Immature natural killer cell (primary cell): Measurements from ENCODE around the gene GIPR. TPM values are rescaled to one million over a fixed set of nuclear protein-coding genes. Genes with fewer than 3 reads are reported as not detected.
A peak's percentile ranks its signal among the peaks of the same experiment; 100 is the strongest.
"Not testable (repeated sequence)": the region's sequence is repeated elsewhere in the genome, so short reads cannot be mapped to it uniquely, and the experiment has no call there.

Source experiments
- DNase-seq, 3 donors: peaks; one replicate each; pipeline ENCODE4 v3.0.0; 2022; ENCODE audit warnings: mixed read lengths in 1 of 3
- H3K27ac Mint-ChIP-seq, 6 donors: one replicate each; pipeline ENCODE4 v1.8.0; 2020; ENCODE audit warnings: mixed read lengths in 6 of 6, mild to moderate bottlenecking in 5 of 6, inconsistent platforms in 4 of 6, moderate library complexity in 3 of 6
- H3K27me3 Mint-ChIP-seq, 3 donors: one replicate each; pipeline ENCODE4 v1.8.0; 2020 to 2021; ENCODE audit warnings: low read depth in 3 of 3, mild to moderate bottlenecking in 3 of 3, mixed read lengths in 3 of 3, moderate library complexity in 3 of 3, inconsistent platforms in 1 of 3
- H3K36me3 Mint-ChIP-seq, 3 donors: one replicate each; pipeline ENCODE4 v1.8.0; 2020; ENCODE audit warnings: mixed read lengths in 3 of 3, inconsistent platforms in 2 of 3, mild to moderate bottlenecking in 2 of 3
- H3K4me1 Mint-ChIP-seq, 2 donors: one replicate each; pipeline ENCODE4 v1.8.0; 2020; ENCODE audit warnings: inconsistent platforms in 2 of 2, mild to moderate bottlenecking in 2 of 2, mixed read lengths in 2 of 2, moderate library complexity in 1 of 2
- H3K4me3 Mint-ChIP-seq, 5 donors: one replicate each; pipeline ENCODE4 v1.8.0; 2020; ENCODE audit warnings: mild to moderate bottlenecking in 5 of 5, mixed read lengths in 5 of 5, inconsistent platforms in 3 of 5, moderate library complexity in 3 of 5
- H3K9me3 Mint-ChIP-seq, 6 donors: one replicate each; pipeline ENCODE4 v1.8.0; 2020; ENCODE audit warnings: mild to moderate bottlenecking in 6 of 6, mixed read lengths in 6 of 6, inconsistent platforms in 4 of 6, moderate library complexity in 3 of 6
- polyA plus RNA-seq, 3 donors: library from polyadenylated mRNA; unstranded; fragments of 300-500 nt; fragmentation: Illumina TruSeq; gene quantifications; one replicate each; pipeline ENCODE4 v1.2.3, GENCODE V29; 2021

GIPR gene
- under 1 TPM in 2 of 3 donors, not detected in 1; 0.18 to 0.34 TPM for polyA plus RNA-seq

GRCh38 chr19:45667620-45668341 lies at the start of gene GIPR:
Gene GIPR, plus strand, starts transcription at chr19:45668221. Its CDS starts 1,300 bp downstream, at chr19:45669521.
- Mint-ChIP-seq H3K9me3 (no peaks in the 10 kb centered on the region), H3K27ac (peak within 1 kb of the TSS; percentile 69 to 95 (median 94)), H3K36me3 (peaks cover 0 to 4% (median 2%) of the 10 kb centered on the region in 3 donors), H3K4me3 (peak within 1 kb of the TSS; percentile 84 to 95 (median 90)), H3K4me1 (peaks cover 36 to 43% of the 10 kb centered on the region in 2 donors), H3K27me3 (peaks cover 10 to 16% (median 10%) of the 10 kb centered on the region in 3 donors)
- DNase-seq: peak; percentile 52 to 60 (median 55)

- H3K27me3 Mint-ChIP-seq: peaks cover 1 to 4% (median 3%) of the 10 kb centered on the region in 3 donors
- H3K27ac Mint-ChIP-seq: peak overlapping the region in 1 of 6 donors; percentile 40
- peaks cover 0 to 2% of the 10 kb centered on the region in 2 donors for H3K4me1 Mint-ChIP-seq
- DNase-seq: no peak
- H3K9me3 Mint-ChIP-seq: no peaks in the 10 kb centered on the region
- H3K36me3 Mint-ChIP-seq: peaks cover 14 to 35% (median 16%) of the 10 kb centered on the region in 3 donors
- H3K4me3 Mint-ChIP-seq: no peak overlapping the region
Measured at GRCh38 chr19:45621389-45621788, 46.6 kb upstream of the GIPR start.

- Mint-ChIP-seq H3K36me3 (peaks cover 14 to 35% (median 16%) of the 10 kb centered on the region in 3 donors), H3K9me3 (no peaks in the 10 kb centered on the region), H3K4me3 (no peak overlapping the region), H3K4me1 (peaks cover 0 to 2% of the 10 kb centered on the region in 2 donors), H3K27ac (peak overlapping the region in 1 of 6 donors; percentile 69), H3K27me3 (peaks cover 1 to 4% (median 3%) of the 10 kb centered on the region in 3 donors)
- no peak for DNase-seq
Measured at GRCh38 chr19:45621976-45622503, 46.0 kb upstream of the GIPR start.

GRCh38 chr19:45623984-45624383 lies 44.0 kb upstream of the GIPR start:
- Mint-ChIP-seq H3K9me3 (no peaks in the 10 kb centered on the region), H3K4me3 (no peak overlapping the region), H3K36me3 (peaks cover 14 to 32% (median 16%) of the 10 kb centered on the region in 3 donors), H3K4me1 (peaks cover 0 to 2% of the 10 kb centered on the region in 2 donors), H3K27me3 (peaks cover 0 to 3% (median 2%) of the 10 kb centered on the region in 3 donors), H3K27ac (peak overlapping the region in 5 of 6 donors; percentile 1 to 55 (median 3))
- no peak for DNase-seq

GRCh38 chr19:45628219-45628618 lies 39.8 kb upstream of the GIPR start:
- H3K4me1 Mint-ChIP-seq, H3K9me3 Mint-ChIP-seq, H3K27me3 Mint-ChIP-seq, DNase-seq, H3K4me3 Mint-ChIP-seq, H3K27ac Mint-ChIP-seq: not testable (repeated sequence)
- peaks cover 9 to 16% (median 9%) of the 10 kb centered on the region in 3 donors for H3K36me3 Mint-ChIP-seq

GRCh38 chr19:45629704-45630103 lies 38.3 kb upstream of the GIPR start:
- Mint-ChIP-seq H3K4me3 (no peak overlapping the region), H3K9me3 (no peaks in the 10 kb centered on the region), H3K36me3 (peaks cover under 1 to 7% (median 3%) of the 10 kb centered on the region in 3 donors), H3K27me3 (peaks cover 1 to 5% (median 4%) of the 10 kb centered on the region in 3 donors), H3K27ac (peak overlapping the region in 1 of 6 donors; percentile 58), H3K4me1 (peaks cover 0 to 2% of the 10 kb centered on the region in 2 donors)
- no peak for DNase-seq

- Mint-ChIP-seq H3K4me1 (peaks cover 0 to under 1% of the 10 kb centered on the region in 2 donors), H3K9me3 (no peaks in the 10 kb centered on the region), H3K4me3 (no peak overlapping the region), H3K27me3 (peaks cover 1 to 4% (median 2%) of the 10 kb centered on the region in 3 donors), H3K27ac (peak overlapping the region in 1 of 6 donors; percentile 59), H3K36me3 (peaks cover 0 to 2% (median 2%) of the 10 kb centered on the region in 3 donors)
- DNase-seq: no peak
Measured at GRCh38 chr19:45630463-45630862, 37.6 kb upstream of the GIPR start.

- H3K4me3 Mint-ChIP-seq: no peak overlapping the region
- peaks cover 1 to 2% (median 2%) of the 10 kb centered on the region in 3 donors for H3K27me3 Mint-ChIP-seq
- no peaks in the 10 kb centered on the region for H3K9me3 Mint-ChIP-seq
- no peaks in the 10 kb centered on the region for H3K36me3 Mint-ChIP-seq
- H3K4me1 Mint-ChIP-seq: no peaks in the 10 kb centered on the region
- DNase-seq: no peak
- H3K27ac Mint-ChIP-seq: no peak overlapping the region
Measured at GRCh38 chr19:45632468-45633196, 35.4 kb upstream of the GIPR start.

GRCh38 chr19:45636275-45636674 lies 31.7 kb upstream of the GIPR start:
- no peak overlapping the region for H3K4me3 Mint-ChIP-seq
- peaks cover 27 to 29% of the 10 kb centered on the region in 2 donors for H3K4me1 Mint-ChIP-seq
- H3K27ac Mint-ChIP-seq: no peak overlapping the region
- peaks cover 0 to 2% (median 0%) of the 10 kb centered on the region in 3 donors for H3K36me3 Mint-ChIP-seq
- H3K9me3 Mint-ChIP-seq: no peaks in the 10 kb centered on the region
- no peak for DNase-seq
- H3K27me3 Mint-ChIP-seq: peaks cover 3 to 7% (median 4%) of the 10 kb centered on the region in 3 donors

GRCh38 chr19:45636902-45637301 lies 31.1 kb upstream of the GIPR start:
- Mint-ChIP-seq H3K4me3 (no peak overlapping the region), H3K27me3 (peaks cover 4 to 10% (median 7%) of the 10 kb centered on the region in 3 donors), H3K36me3 (peaks cover 0 to 4% (median 0%) of the 10 kb centered on the region in 3 donors), H3K27ac (no peak overlapping the region), H3K9me3 (no peaks in the 10 kb centered on the region), H3K4me1 (peaks cover 34 to 35% of the 10 kb centered on the region in 2 donors)
- DNase-seq: no peak

GRCh38 chr19:45637890-45638667 lies 29.9 kb upstream of the GIPR start:
- no peaks in the 10 kb centered on the region for H3K9me3 Mint-ChIP-seq
- no peak for DNase-seq
- H3K4me3 Mint-ChIP-seq: peak overlapping the region; percentile 84 to 97 (median 94)
- H3K27me3 Mint-ChIP-seq: peaks cover 5 to 12% (median 11%) of the 10 kb centered on the region in 3 donors
- H3K27ac Mint-ChIP-seq: peak overlapping the region in 3 of 6 donors; percentile 17 to 88 (median 55)
- H3K36me3 Mint-ChIP-seq: peaks cover 0 to 4% (median 0%) of the 10 kb centered on the region in 3 donors
- peaks cover 43 to 44% of the 10 kb centered on the region in 2 donors for H3K4me1 Mint-ChIP-seq

GRCh38 chr19:45638930-45639729 lies 28.9 kb upstream of the GIPR start, which contains the start of gene EML2:
Gene EML2, minus strand, starts transcription at chr19:45639397. Its CDS starts 21 bp downstream, at chr19:45639376.
- peak; percentile 34 to 42 (median 36) for DNase-seq
- Mint-ChIP-seq H3K9me3 (no peaks in the 10 kb centered on the region), H3K4me3 (peak within 1 kb of the TSS; percentile 84 to 97 (median 94)), H3K27ac (peak within 1 kb of the TSS; percentile 91 to 99 (median 98)), H3K27me3 (peaks cover 6 to 14% (median 11%) of the 10 kb centered on the region in 3 donors), H3K4me1 (peaks cover 48 to 49% of the 10 kb centered on the region in 2 donors), H3K36me3 (peaks cover 0 to 4% (median 0%) of the 10 kb centered on the region in 3 donors)
